Uterus (tissue), 4 donors: ENCODE data around the gene HDGFL2. TPM values are rescaled to one million over a fixed set of nuclear protein-coding genes. Genes with fewer than 3 reads are reported as not detected.

Source experiments
- DNase-seq, 2 donors: peaks; one replicate each; pipeline ENCODE4 v3.0.0-alpha.2; 2019 to 2020
- H3K27ac ChIP-seq, 2 donors: fragments of 200-600 bp; sonication (generic); 1 replicate in 1 of 2; 2 replicates in 1 of 2; pipeline ENCODE4 v1.5.1; 2016 to 2018
- H3K27me3 ChIP-seq, 2 donors: fragments of 200-600 bp; sonication (generic); one replicate each; pipeline ENCODE4 v1.5.1; 2018 to 2019; ENCODE audit warnings: control low read depth in 1 of 2
- H3K36me3 ChIP-seq, 2 donors: fragments of 200-600 bp; sonication (generic); one replicate each; pipeline ENCODE4 v1.5.1; 2019; ENCODE audit warnings: control low read depth in 1 of 2
- H3K4me1 ChIP-seq, 2 donors: fragments of 200-600 bp; sonication (generic); one replicate each; pipeline ENCODE4 v1.5.1; 2018 to 2019; ENCODE audit warnings: control low read depth in 1 of 2
- H3K4me3 ChIP-seq, 2 donors: fragments of 200-600 bp; sonication (generic); 1 replicate in 1 of 2; 2 replicates in 1 of 2; pipeline ENCODE4 v1.5.1; 2018 to 2019; ENCODE audit warnings: mild to moderate bottlenecking in 1 of 2
- H3K9me3 ChIP-seq, 2 donors: fragments of 200-600 bp; sonication (generic); one replicate each; pipeline ENCODE4 v1.5.1; 2019; ENCODE audit warnings: control low read depth in 1 of 2
- CTCF ChIP-seq, 4 experiments: fragments of 200-600 bp in 2 of 4; fragments of 450-650 bp in 2 of 4; sonication (generic) in 2 of 4; IDR thresholded peaks; one replicate each; pipeline ENCODE4 v1.5.1; 2016 to 2019; ENCODE audit warnings: antibody characterized with exemption in 4 of 4, mild to moderate bottlenecking in 2 of 4, moderate library complexity in 1 of 4
- POLR2A ChIP-seq, 2 donors: fragments of 450-650 bp; IDR thresholded peaks; one replicate each; pipeline ENCODE4 v1.6.1; 2016; ENCODE audit warnings: antibody characterized with exemption in 2 of 2, mild to moderate bottlenecking in 1 of 2, moderate library complexity in 1 of 2
- intact Hi-C: fragments of 100-400 bp; cut with DNase I; formaldehyde crosslinking; loops from one replicate; pipeline ENCODE4 v1.15.1; 2023; ENCODE audit warnings: low total_unique reads
- total RNA-seq, 4 donors: library from RNA; depleted of rRNA in 3 of 4; stranded (reverse); fragments of >200 nt in 3 of 4; gene quantifications; one replicate each; pipeline versions ENCODE4 v1.1.0 to v1.2.4, GENCODE V29; 2014 to 2023
- donor health status: DM: yes; HTN: yes; CAD: no.

Gene HDGFL2
- total RNA-seq, 4 donors from 2014 or later = 8.5 to 65.8 (median 34.8) TPM

- H3K9me3 ChIP-seq = no peaks in the 10 kb centered on the region
- H3K4me1 ChIP-seq = peaks cover 0 to 22% of the 10 kb centered on the region in 2 donors
- DNase-seq = peak; percentile 53 to 61
- no peaks in the 10 kb centered on the region for H3K36me3 ChIP-seq
- intact Hi-C loops = no loop called here
- H3K27me3 ChIP-seq = no peaks in the 10 kb centered on the region
- TF ChIP-seq CTCF (IDR thresholded peaks at IDR 0.05) (no peak), POLR2A (IDR thresholded peaks at IDR 0.05) (no peak)
- H3K27ac ChIP-seq = peak overlapping the region; percentile 95 to 99
- peak overlapping the region; percentile 88 to 91 for H3K4me3 ChIP-seq
Observed at GRCh38 chr19:4456843-4457653, 15.0 kb upstream of the HDGFL2 start.

- peaks cover 0 to 22% of the 10 kb centered on the region in 2 donors for H3K4me1 ChIP-seq
- no peaks in the 10 kb centered on the region for H3K27me3 ChIP-seq
- intact Hi-C loops = no loop called here
- peak within 1 kb of the TSS; percentile 88 to 91 for H3K4me3 ChIP-seq
- H3K36me3 ChIP-seq = no peaks in the 10 kb centered on the region
- peak; percentile 97 for DNase-seq
- no peaks in the 10 kb centered on the region for H3K9me3 ChIP-seq
- TF ChIP-seq POLR2A (IDR thresholded peaks at IDR 0.05) (no peak), CTCF (IDR thresholded peaks at IDR 0.05) (peak in 2 of 4 experiments; percentile 33 to 46)
- peak within 1 kb of the TSS; percentile 95 to 99 for H3K27ac ChIP-seq
Observed at GRCh38 chr19:4457654-4458395, 14.3 kb upstream of the HDGFL2 start, which contains the start of gene UBXN6. UBXN6 (minus strand) TSS chr19:4457794; CDS start chr19:4457697, 97 bp downstream.

GRCh38 chr19:4464815-4465581 lies 7.1 kb upstream of the HDGFL2 start:
- no peak for TF ChIP-seq CTCF (IDR thresholded peaks at IDR 0.05)
- no peak for TF ChIP-seq POLR2A (IDR thresholded peaks at IDR 0.05)
- H3K27ac ChIP-seq = no peak overlapping the region
- H3K36me3 ChIP-seq = no peaks in the 10 kb centered on the region
- H3K4me1 ChIP-seq = no peaks in the 10 kb centered on the region
- DNase-seq = no peak
- no peak overlapping the region for H3K4me3 ChIP-seq
- no peaks in the 10 kb centered on the region for H3K9me3 ChIP-seq
- no peaks in the 10 kb centered on the region for H3K27me3 ChIP-seq
- intact Hi-C loops = no loop called here

GRCh38 chr19:4467835-4468234 lies 4.3 kb upstream of the HDGFL2 start:
- Histone ChIP-seq H3K4me1 (no peaks in the 10 kb centered on the region), H3K36me3 (no peaks in the 10 kb centered on the region), H3K27me3 (no peaks in the 10 kb centered on the region), H3K27ac (no peak overlapping the region), H3K4me3 (no peak overlapping the region), H3K9me3 (no peaks in the 10 kb centered on the region)
- DNase-seq = no peak
- intact Hi-C loops = no loop called here
- TF ChIP-seq CTCF (IDR thresholded peaks at IDR 0.05) (no peak), POLR2A (IDR thresholded peaks at IDR 0.05) (no peak)
